Measurements from ENCODE around the gene EIF3A. TPM values are rescaled to one million over a fixed set of nuclear protein-coding genes. Genes with fewer than 3 reads are reported as not detected.

EIF3A gene
- total and polyA plus RNA-seq, 2 of the 8 experiments (the other 6 are each of a cell fraction or from before 2014, with no cell fraction given): 26.8 to 209 TPM

GRCh38 chr10:119103903-119104653 is 23.5 kb upstream of the EIF3A start, which contains the start of gene DENND10 (continued):
- TF ChIP-seq TAF7 (optimal IDR thresholded peaks at IDR 0.05; ENCODE audit: borderline replicate concordance, low read depth, low read length): no peak
- TF ChIP-seq ZNF274 (IDR thresholded peaks at IDR 0.05; ENCODE audit: borderline replicate concordance, extremely low read depth, low read length): no peak
- no peak for TF ChIP-seq JUN (IDR thresholded peaks at IDR 0.05; ENCODE audit: low read depth, low read length)
- TF ChIP-seq SAP30 (IDR thresholded peaks at IDR 0.05; ENCODE audit: insufficient read depth, insufficient replicate concordance, low read length): no peak
- TF ChIP-seq RBBP5 (IDR thresholded peaks at IDR 0.05; ENCODE audit: borderline replicate concordance, low read depth, low read length): peak; percentile 53; the same call in 1 of the 2 replicates
- TF ChIP-seq TBP (IDR thresholded peaks at IDR 0.05; ENCODE audit: low read depth, low read length): peak; percentile 72
- no peak for TF ChIP-seq CBX5 (IDR thresholded peaks at IDR 0.05; ENCODE audit: low read depth, low read length)
- no peak for TF ChIP-seq MAFK (IDR thresholded peaks at IDR 0.05; ENCODE audit: low read depth, low read length)
- no peak for TF ChIP-seq KDM5A (IDR thresholded peaks at IDR 0.05; ENCODE audit: low read length)
- no peak for TF ChIP-seq CHD7 (IDR thresholded peaks at IDR 0.05; ENCODE audit: insufficient replicate concordance, low read length)
